ENCODE results near the gene DNER.

Gene DNER

GRCh38 chr2:229691631-229692030, 22.7 kb downstream of the DNER start:
- Histone ChIP-seq H3K4me1 (ENCODE audit: control insufficient read depth, insufficient read depth, low read length) (no peaks in the 10 kb centered on the region), H3K9me3 (ENCODE audit: control insufficient read depth, insufficient read depth, low read depth, low read length) (peaks cover 9% of the 10 kb centered on the region), H3K27me3 (ENCODE audit: control insufficient read depth, insufficient read depth, low read length) (no peaks in the 10 kb centered on the region), H3K27ac (ENCODE audit: low read depth, low read length) (no peak overlapping the region), H3K4me3 (ENCODE audit: low read depth, low read length) (no peak overlapping the region), H3K36me3 (ENCODE audit: control insufficient read depth, insufficient read depth, low read length) (no peaks in the 10 kb centered on the region), H3K9ac (ENCODE audit: low read length) (no peak overlapping the region)

GRCh38 chr2:229689307-229689839, 25.0 kb downstream of the DNER start:
- Histone ChIP-seq H3K9ac (ENCODE audit: low read length) (no peak overlapping the region), H3K4me3 (ENCODE audit: low read depth, low read length) (no peak overlapping the region), H3K9me3 (ENCODE audit: control insufficient read depth, insufficient read depth, low read depth, low read length) (peaks cover 9% of the 10 kb centered on the region), H3K4me1 (ENCODE audit: control insufficient read depth, insufficient read depth, low read length) (no peaks in the 10 kb centered on the region), H3K36me3 (ENCODE audit: control insufficient read depth, insufficient read depth, low read length) (no peaks in the 10 kb centered on the region), H3K27ac (ENCODE audit: low read depth, low read length) (no peak overlapping the region), H3K27me3 (ENCODE audit: control insufficient read depth, insufficient read depth, low read length) (peaks cover 4% of the 10 kb centered on the region; the same call in 1 of the 2 replicates)

DNA sequence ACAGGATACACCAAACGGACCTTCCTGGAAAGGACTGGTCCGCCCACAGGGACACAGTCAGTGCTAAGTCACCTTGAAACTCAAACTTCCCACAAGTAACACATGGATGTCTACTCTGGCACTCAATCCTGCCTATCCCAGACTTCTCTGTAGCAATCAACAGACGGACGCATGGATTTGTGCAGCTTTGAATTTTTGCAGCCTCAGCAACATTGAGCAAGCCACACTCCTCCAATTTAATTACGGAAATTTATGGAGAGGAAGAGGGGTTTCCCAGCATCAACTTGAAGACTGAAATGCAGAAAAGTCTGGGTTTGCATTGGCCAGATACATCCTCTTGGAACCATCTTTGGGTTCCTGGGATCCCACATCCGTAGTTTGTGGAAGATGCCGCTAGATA, 26.2 kb downstream of the DNER start:
- no peak overlapping the region for H3K4me3 ChIP-seq (ENCODE audit: low read depth, low read length)
- H3K4me1 ChIP-seq (ENCODE audit: control insufficient read depth, insufficient read depth, low read length), result no peaks in the 10 kb centered on the region
- peaks cover 4% of the 10 kb centered on the region; the same call in 1 of the 2 replicates for H3K9me3 ChIP-seq (ENCODE audit: control insufficient read depth, insufficient read depth, low read depth, low read length)
- H3K36me3 ChIP-seq (ENCODE audit: control insufficient read depth, insufficient read depth, low read length), result no peaks in the 10 kb centered on the region
- H3K9ac ChIP-seq (ENCODE audit: low read length), result no peak overlapping the region
- H3K27me3 ChIP-seq (ENCODE audit: control insufficient read depth, insufficient read depth, low read length), result peaks cover 4% of the 10 kb centered on the region; the same call in 1 of the 2 replicates
- H3K27ac ChIP-seq (ENCODE audit: low read depth, low read length), result no peak overlapping the region

- Histone ChIP-seq H3K9me3 (ENCODE audit: control insufficient read depth, insufficient read depth, low read depth, low read length) (peaks cover 4% of the 10 kb centered on the region; the same call in 1 of the 2 replicates), H3K27me3 (ENCODE audit: control insufficient read depth, insufficient read depth, low read length) (peaks cover 4% of the 10 kb centered on the region; the same call in 1 of the 2 replicates), H3K9ac (ENCODE audit: low read length) (no peak overlapping the region), H3K4me3 (ENCODE audit: low read depth, low read length) (no peak overlapping the region), H3K27ac (ENCODE audit: low read depth, low read length) (no peak overlapping the region), H3K36me3 (ENCODE audit: control insufficient read depth, insufficient read depth, low read length) (no peaks in the 10 kb centered on the region), H3K4me1 (ENCODE audit: control insufficient read depth, insufficient read depth, low read length) (no peaks in the 10 kb centered on the region)
These were observed 28.0 kb downstream of the DNER start for GRCh38 chr2:229686122-229686919.

- Histone ChIP-seq H3K27ac (ENCODE audit: low read depth, low read length) (no peak overlapping the region), H3K36me3 (ENCODE audit: control insufficient read depth, insufficient read depth, low read length) (no peaks in the 10 kb centered on the region), H3K4me3 (ENCODE audit: low read depth, low read length) (no peak overlapping the region), H3K9me3 (ENCODE audit: control insufficient read depth, insufficient read depth, low read depth, low read length) (peaks cover 4% of the 10 kb centered on the region; the same call in 1 of the 2 replicates), H3K4me1 (ENCODE audit: control insufficient read depth, insufficient read depth, low read length) (no peaks in the 10 kb centered on the region), H3K27me3 (ENCODE audit: control insufficient read depth, insufficient read depth, low read length) (peaks cover 4% of the 10 kb centered on the region; the same call in 1 of the 2 replicates), H3K9ac (ENCODE audit: low read length) (no peak overlapping the region)
These were observed 29.3 kb downstream of the DNER start for GRCh38 chr2:229684942-229685562.

GRCh38 chr2:229679393-229680125, 34.8 kb downstream of the DNER start:
- H3K4me1 ChIP-seq (ENCODE audit: control insufficient read depth, insufficient read depth, low read length), result no peaks in the 10 kb centered on the region
- H3K36me3 ChIP-seq (ENCODE audit: control insufficient read depth, insufficient read depth, low read length), result no peaks in the 10 kb centered on the region
- H3K27me3 ChIP-seq (ENCODE audit: control insufficient read depth, insufficient read depth, low read length), result peaks cover 4% of the 10 kb centered on the region
- H3K27ac ChIP-seq (ENCODE audit: low read depth, low read length), result no peak overlapping the region
- H3K9ac ChIP-seq (ENCODE audit: low read length), result no peak overlapping the region
- no peak overlapping the region for H3K4me3 ChIP-seq (ENCODE audit: low read depth, low read length)
- no peaks in the 10 kb centered on the region for H3K9me3 ChIP-seq (ENCODE audit: control insufficient read depth, insufficient read depth, low read depth, low read length)

DNA sequence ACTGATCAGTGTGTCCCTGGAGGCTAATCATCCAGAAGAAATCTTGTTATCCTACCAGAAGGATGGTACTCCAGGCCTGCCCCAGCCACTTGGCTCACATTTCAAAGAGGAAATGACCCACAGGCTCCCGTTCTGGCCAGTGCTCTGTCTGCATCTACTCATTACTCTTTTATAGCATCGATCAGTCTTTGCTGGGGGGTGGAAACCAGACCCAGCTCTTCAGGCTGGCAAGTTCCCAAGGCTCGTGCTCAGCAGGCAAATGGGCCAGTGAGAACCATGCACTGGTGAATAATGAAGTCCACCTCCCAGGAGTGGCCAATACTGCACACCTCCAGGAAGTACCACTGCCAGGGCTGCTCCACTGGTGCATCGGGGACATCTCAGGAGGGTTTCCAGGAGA, 38.8 kb downstream of the DNER start:
- Histone ChIP-seq H3K27ac (ENCODE audit: low read depth, low read length) (no peak overlapping the region), H3K4me1 (ENCODE audit: control insufficient read depth, insufficient read depth, low read length) (no peaks in the 10 kb centered on the region), H3K27me3 (ENCODE audit: control insufficient read depth, insufficient read depth, low read length) (peaks cover 27% of the 10 kb centered on the region), H3K36me3 (ENCODE audit: control insufficient read depth, insufficient read depth, low read length) (no peaks in the 10 kb centered on the region), H3K4me3 (ENCODE audit: low read depth, low read length) (no peak overlapping the region), H3K9ac (ENCODE audit: low read length) (no peak overlapping the region), H3K9me3 (ENCODE audit: control insufficient read depth, insufficient read depth, low read depth, low read length) (no peaks in the 10 kb centered on the region)

GRCh38 chr2:229674830-229675530, 39.4 kb downstream of the DNER start:
- H3K27me3 ChIP-seq (ENCODE audit: control insufficient read depth, insufficient read depth, low read length), result peaks cover 27% of the 10 kb centered on the region
- no peaks in the 10 kb centered on the region for H3K4me1 ChIP-seq (ENCODE audit: control insufficient read depth, insufficient read depth, low read length)
- no peaks in the 10 kb centered on the region for H3K36me3 ChIP-seq (ENCODE audit: control insufficient read depth, insufficient read depth, low read length)
- no peak overlapping the region for H3K27ac ChIP-seq (ENCODE audit: low read depth, low read length)
- no peak overlapping the region for H3K9ac ChIP-seq (ENCODE audit: low read length)
- no peaks in the 10 kb centered on the region for H3K9me3 ChIP-seq (ENCODE audit: control insufficient read depth, insufficient read depth, low read depth, low read length)
- H3K4me3 ChIP-seq (ENCODE audit: low read depth, low read length), result no peak overlapping the region

DNA sequence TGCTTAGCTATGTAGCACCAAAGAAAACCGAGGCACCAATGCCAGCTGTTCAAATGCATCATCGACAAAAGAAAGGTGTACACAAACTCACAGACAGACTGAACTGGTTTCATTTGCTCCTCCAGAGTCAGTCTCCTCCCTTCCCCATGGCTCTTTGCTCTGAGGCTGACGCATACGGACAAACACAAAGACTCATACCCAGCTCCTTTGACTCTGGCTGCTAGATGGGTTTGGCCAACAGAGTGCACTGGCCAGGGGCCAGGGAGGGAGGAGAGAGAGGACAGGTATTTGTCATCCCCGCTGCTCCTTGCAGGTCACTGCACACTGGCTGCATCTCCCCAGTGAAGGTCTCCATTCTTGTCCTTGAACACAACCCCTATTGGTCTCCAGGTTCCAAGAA, 40.7 kb downstream of the DNER start:
- H3K9me3 ChIP-seq (ENCODE audit: control insufficient read depth, insufficient read depth, low read depth, low read length), result no peaks in the 10 kb centered on the region
- H3K27me3 ChIP-seq (ENCODE audit: control insufficient read depth, insufficient read depth, low read length), result peaks cover 27% of the 10 kb centered on the region
- no peak overlapping the region for H3K9ac ChIP-seq (ENCODE audit: low read length)
- no peaks in the 10 kb centered on the region for H3K36me3 ChIP-seq (ENCODE audit: control insufficient read depth, insufficient read depth, low read length)
- no peak overlapping the region for H3K4me3 ChIP-seq (ENCODE audit: low read depth, low read length)
- no peaks in the 10 kb centered on the region for H3K4me1 ChIP-seq (ENCODE audit: control insufficient read depth, insufficient read depth, low read length)
- H3K27ac ChIP-seq (ENCODE audit: low read depth, low read length), result no peak overlapping the region

DNA sequence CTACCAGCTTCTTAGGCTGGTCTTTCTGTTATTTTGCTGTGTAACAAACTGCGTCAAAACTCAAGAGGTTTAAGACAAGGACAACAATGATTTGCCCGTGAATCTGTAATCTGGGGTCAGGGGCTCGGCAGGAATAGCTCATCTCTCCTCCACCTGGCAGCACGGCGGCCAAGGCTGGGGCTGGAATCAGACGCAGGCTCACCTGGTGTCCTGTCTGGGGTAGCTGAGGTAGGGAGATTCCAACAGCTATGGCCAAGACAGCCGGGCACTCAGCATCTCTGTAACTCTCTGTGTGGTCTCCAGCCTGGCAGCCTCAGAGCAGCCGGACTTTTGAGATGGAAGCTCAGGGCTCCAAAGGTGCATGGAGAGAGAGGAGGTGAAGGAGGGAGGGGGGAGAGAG, 42.3 kb downstream of the DNER start:
- Histone ChIP-seq H3K27ac (ENCODE audit: low read depth, low read length) (no peak overlapping the region), H3K9ac (ENCODE audit: low read length) (no peak overlapping the region), H3K27me3 (ENCODE audit: control insufficient read depth, insufficient read depth, low read length) (peaks cover 25% of the 10 kb centered on the region), H3K4me1 (ENCODE audit: control insufficient read depth, insufficient read depth, low read length) (no peaks in the 10 kb centered on the region), H3K36me3 (ENCODE audit: control insufficient read depth, insufficient read depth, low read length) (no peaks in the 10 kb centered on the region), H3K4me3 (ENCODE audit: low read depth, low read length) (no peak overlapping the region), H3K9me3 (ENCODE audit: control insufficient read depth, insufficient read depth, low read depth, low read length) (no peaks in the 10 kb centered on the region)
